LoVo (cell line): ENCODE data around the gene MYO1B.
"Not testable (repeated sequence)": the region's sequence is repeated elsewhere in the genome, so short reads cannot be mapped to it uniquely, and the experiment has no call there.

Experiments used
- DNase-seq: peaks from one replicate; pipeline ENCODE4 v3.0.0-alpha.2; 2016; ENCODE audit warnings: low spot score

MYO1B gene

GRCh38 chr2:191405546-191405945, 160.3 kb downstream of the MYO1B start:
- no peak for DNase-seq

GRCh38 chr2:191410646-191411436, 165.6 kb downstream of the MYO1B start:
- no peak for DNase-seq

DNA sequence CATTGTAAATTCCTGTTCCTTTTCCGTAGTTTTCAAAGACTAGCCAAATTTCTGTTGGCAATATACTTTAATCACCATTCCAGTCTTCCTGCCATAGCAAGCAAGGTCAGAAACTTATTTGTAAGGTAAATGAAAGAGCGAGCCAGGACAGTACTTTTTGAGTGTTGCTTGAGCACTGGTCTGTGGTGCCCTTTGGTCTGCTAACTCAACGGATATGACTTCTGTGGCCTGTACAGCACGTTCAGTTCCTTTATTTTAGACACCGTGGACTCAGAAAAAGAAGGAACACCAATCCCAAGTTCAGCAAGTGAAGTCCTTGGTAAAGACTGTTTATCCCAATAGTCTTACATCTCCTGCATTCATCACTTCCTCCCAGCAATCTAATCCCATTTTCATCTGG, 166.3 kb downstream of the MYO1B start:
- no peak for DNase-seq

DNA sequence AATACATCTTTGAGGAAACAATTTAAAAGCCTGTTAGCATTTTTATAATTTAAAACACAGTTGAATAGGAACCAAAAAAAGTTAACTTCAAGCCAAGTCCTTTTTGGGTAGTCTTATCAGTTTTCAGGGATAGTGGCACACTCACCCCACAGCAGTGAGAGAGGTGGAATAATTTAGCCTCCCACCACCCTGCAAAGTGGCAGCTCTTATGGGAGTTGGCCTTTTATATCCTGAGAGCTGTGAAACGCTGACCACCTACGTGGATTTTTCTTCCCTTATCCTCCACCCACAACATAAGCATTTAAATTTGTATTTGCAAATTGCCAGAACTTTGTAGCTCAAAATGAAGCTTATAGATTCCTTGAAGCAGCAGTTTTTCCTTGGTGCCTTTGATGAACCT, 167.1 kb downstream of the MYO1B start:
- no peak for DNase-seq

DNA sequence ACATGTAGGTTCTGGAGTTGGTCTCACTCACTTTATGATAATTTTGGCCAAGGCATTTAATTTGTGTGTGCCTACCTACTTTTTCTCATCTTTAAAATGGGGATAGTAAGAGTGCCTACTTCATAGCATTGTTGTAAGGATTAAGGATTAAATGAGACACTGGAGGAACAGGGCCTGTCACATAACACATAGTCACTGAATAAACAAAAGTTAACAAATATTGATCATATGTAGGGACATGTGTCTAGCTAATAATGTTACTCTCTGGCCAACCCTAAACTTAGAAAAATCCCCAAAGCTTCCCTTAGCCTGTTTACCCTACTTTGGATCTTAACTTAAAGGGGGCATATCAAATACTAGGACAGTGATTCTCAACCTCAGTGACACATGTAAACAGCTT, 169.9 kb downstream of the MYO1B start:
- DNase-seq = no peak

GRCh38 chr2:191415858-191416257, 170.7 kb downstream of the MYO1B start:
- DNase-seq = no peak

DNA sequence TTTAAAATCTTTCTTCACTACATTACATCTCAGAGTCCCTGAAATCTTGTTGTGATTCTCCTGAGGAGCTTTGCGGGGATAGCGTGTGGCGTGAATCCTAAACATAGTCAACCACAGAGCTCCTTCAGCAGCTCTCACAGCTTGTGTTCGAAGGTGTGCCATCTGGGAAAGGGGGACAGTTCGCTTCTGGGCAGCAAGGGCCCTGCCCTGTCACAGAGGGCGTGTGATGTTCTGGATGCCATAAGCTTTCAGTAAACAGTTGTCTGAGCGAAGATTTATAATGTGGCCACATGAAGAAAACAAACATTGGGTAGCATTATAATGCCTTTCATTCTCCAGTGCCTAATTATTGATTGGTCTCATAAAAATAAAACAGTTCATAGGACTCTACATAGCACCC, 172.5 kb downstream of the MYO1B start:
- DNase-seq = peak; percentile 18

DNA sequence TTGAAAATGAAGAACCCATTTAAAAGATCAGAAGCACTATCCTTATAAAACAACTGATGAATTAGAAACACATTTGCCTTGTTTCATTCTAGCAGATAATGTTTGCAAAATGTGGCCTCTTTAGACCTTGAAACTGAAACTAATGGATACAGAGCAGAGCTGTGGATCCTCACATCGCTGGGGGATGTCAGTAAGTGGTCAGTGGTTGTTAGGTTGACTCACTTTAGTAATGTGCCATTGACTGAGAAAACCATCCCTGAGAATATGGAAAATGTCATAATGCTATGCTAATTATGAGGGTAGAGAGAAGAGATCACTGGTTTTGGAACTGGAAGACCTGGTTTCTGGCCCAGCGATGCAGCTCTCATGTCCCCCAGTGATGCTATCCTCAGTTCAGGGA, 176.7 kb downstream of the MYO1B start:
- no peak for DNase-seq

DNA sequence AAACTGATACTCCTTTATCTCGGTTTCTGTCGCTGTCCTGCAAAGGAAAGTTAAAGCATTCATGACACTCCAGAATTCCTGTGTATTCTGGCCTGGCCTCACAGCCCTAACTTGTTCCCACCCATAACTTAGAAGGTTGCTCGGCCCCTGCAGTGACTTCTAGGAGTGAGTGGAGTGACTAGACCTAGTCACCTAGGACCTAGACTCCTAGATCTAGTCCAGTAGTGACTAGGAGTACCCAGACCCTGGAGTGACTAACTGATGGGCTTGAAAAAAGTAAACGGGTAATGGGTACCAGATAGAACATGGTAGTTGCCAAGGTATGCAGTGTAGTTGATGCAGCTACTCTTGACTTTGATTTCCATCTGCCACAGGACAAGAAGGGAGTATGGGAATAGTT, 181.8 kb downstream of the MYO1B start:
- DNase-seq = no peak

DNA sequence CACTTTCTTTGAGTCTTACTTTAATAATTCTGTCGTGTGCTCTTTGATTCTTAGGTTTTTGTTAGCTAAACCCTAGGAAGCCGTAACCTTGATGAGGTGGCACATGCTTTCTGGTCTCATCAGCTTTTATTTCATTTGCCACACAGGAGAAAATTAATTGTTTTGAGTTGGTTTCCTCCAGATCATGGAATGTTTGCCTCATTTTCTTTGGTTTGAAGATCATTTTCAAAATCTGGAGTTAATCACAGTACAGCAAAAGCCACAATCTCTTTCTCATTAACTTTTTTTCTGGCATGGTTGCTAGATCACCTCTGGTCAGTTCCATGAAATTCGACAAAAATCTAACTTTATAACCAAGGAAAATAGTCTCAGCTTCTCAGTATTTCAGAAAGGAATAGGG, 182.9 kb downstream of the MYO1B start:
- no peak for DNase-seq

- no peak for DNase-seq
Observed at GRCh38 chr2:191430476-191430875, 185.3 kb downstream of the MYO1B start.

- no peak for DNase-seq
Observed at GRCh38 chr2:191432121-191432520, 186.9 kb downstream of the MYO1B start.

GRCh38 chr2:191434072-191434471, 188.9 kb downstream of the MYO1B start:
- DNase-seq = no peak

DNA sequence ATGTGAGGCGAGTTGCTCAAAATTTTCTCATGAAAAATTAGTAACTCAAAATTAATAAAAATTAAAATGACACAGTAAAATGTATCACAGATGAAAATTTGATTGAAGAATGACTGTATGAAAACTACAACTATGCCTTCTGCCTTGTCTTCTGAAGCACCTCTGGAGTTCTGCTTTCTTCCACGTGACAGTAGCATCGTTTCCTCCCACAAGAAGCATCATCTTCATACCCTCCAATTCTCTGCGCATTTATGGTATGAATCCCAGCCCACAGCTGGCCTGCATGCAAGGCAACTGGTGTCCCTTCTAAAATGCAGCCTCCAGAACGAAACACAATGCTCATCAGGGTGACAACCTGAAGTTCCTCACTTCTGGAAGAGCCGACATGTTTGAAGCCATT, 189.9 kb downstream of the MYO1B start:
- DNase-seq = no peak

- no peak for DNase-seq
Observed at GRCh38 chr2:191436368-191437055, 191.3 kb downstream of the MYO1B start.

- no peak for DNase-seq
Observed at GRCh38 chr2:191439481-191439880, 194.3 kb downstream of the MYO1B start.

- DNase-seq = no peak
Observed at GRCh38 chr2:191441496-191442214, 196.5 kb downstream of the MYO1B start.

DNA sequence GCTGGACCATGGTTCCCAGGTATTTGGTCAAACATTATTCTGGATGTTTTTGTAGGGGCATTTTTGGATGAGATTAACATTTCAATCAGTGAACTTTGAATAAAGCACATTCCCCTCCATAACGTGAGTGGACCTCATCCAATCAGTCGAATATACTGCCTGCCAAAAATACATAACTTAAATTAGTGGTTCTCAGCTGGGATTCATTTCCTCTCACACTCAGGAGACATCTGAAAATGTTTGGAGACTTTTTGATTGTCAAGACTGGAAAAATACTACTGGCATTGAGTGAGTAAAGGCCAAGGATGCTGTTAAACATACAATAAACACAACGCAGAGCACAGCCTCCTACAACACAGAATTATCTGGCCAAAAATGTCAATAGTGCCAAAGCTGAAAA, 198.2 kb downstream of the MYO1B start:
- DNase-seq = no peak

- DNase-seq = no peak
Observed at GRCh38 chr2:191446910-191447309, 201.7 kb downstream of the MYO1B start.

GRCh38 chr2:191451116-191451515, 205.9 kb downstream of the MYO1B start:
- DNase-seq = no peak

GRCh38 chr2:191452065-191452464, 206.9 kb downstream of the MYO1B start:
- no peak for DNase-seq

DNA sequence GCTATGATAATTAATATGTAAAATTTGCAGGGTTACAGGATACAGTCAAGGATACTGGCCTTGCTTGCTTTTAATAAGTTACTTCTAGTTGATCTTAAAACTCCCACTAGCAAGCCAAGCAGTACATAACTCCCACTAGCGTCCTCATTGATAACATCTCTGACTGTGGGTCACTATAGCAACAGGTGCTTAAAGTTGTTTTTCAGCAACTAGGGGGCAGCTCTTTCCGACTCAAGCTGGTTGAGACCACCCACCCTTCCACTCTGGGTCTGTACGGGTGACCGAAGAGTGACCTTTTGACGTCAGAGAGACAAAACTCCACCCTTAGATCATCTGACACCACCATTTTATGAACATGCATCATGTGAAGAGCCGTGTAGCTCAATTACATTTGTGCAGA, 208.6 kb downstream of the MYO1B start:
- no peak for DNase-seq

DNA sequence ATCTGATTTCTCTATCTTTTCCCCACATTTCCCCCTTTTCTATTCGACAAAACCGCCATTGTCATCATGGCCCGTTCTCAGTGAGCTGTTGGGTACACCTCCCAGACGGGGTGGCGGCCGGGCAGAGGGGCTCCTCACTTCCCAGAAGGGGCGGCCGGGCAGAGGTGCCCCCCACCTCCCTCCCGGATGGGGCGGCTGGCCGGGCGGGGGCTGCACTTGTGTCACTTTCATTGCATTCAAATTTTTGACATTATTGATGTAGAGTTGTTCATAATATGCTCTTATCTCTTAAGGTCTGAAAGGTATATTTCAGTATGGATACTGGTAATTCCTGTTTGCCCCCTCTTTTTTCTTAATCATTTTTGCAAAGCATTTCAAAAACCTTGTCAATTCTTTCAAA, 211.3 kb downstream of the MYO1B start:
- not testable (repeated sequence) for DNase-seq
